Pancreas (tissue), 10 donors: ENCODE data around the gene PLPP3. TPM values are rescaled to one million over a fixed set of nuclear protein-coding genes. Genes with fewer than 3 reads are reported as not detected.

ENCODE experiments used
- ATAC-seq, 4 donors: fragments of 200-7000 bp; cut with Tn5 transposase; one replicate each; pipeline versions ENCODE4 v1.8.0 to v1.9.1; 2020; ENCODE audit warnings: mild to moderate bottlenecking in 4 of 4, moderate library complexity in 4 of 4
- DNase-seq, 6 donors: peaks; one replicate each; pipeline ENCODE4 v3.0.0-alpha.2; 2020
- FAIRE-seq: peaks from 2 replicates; lab custom pipeline; 2012; peaks lifted over from hg19 to GRCh38; lab: Jason Lieb, UNC
- H3K27ac ChIP-seq, 4 donors: fragments of 200-600 bp; sonication (generic); 1 replicate in 3 of 4; 2 replicates in 1 of 4; pipeline versions ENCODE4 v1.5.0 to v1.8.0; 2020
- H3K27me3 ChIP-seq, 4 donors: fragments of 200-600 bp; one replicate each; pipeline ENCODE4 v1.8.0; 2021
- H3K36me3 ChIP-seq, 3 donors: fragments of 200-600 bp; sonication (generic) in 1 of 3; one replicate each; pipeline versions ENCODE4 v1.5.0 to v1.8.0; 2020 to 2021
- H3K4me1 ChIP-seq, 3 donors: fragments of 200-600 bp; one replicate each; pipeline ENCODE4 v1.8.0; 2021
- H3K4me3 ChIP-seq, 4 donors: fragments of 200-600 bp; sonication (generic) in 2 of 4; one replicate each; pipeline versions ENCODE4 v1.5.0 to v1.8.0; 2020 to 2021
- H3K9me3 ChIP-seq, 4 donors: fragments of 200-600 bp; one replicate each; pipeline ENCODE4 v1.8.0; 2021
- CTCF ChIP-seq, 4 donors: fragments of 200-600 bp; sonication (generic) in 3 of 4; IDR thresholded peaks; one replicate each; pipeline versions ENCODE4 v1.5.0 to v1.8.0; 2021; ENCODE audit warnings: antibody characterized with exemption in 4 of 4
- WGBS, 2 donors: extraction: QIAGEN DNeasy Blood & Tissue Kit; methylation state at CpG; one replicate each; pipeline ENCODE4 v1.1.7; 2013; 5-methylcytosine and 5-hydroxymethylcytosine counted together
- intact Hi-C, 3 donors: fragments of 100-400 bp; cut with DNase I; formaldehyde crosslinking; loops; one replicate each; pipeline versions ENCODE4 v1.11.1 to v1.14.2; 2022
- polyA plus RNA-seq, 2 donors: library from polyadenylated mRNA; stranded (reverse); fragments of 200-250 nt; gene quantifications; one replicate each; pipeline ENCODE4 v1.2.3, GENCODE V29; 2013
- total RNA-seq, 6 donors: library from RNA; stranded (reverse); fragmentation: NEBNext Ultra II Directional in 4 of 6; extraction: Animal tissue kit (Norgen Biotek cat#: 25700) in 4 of 6; gene quantifications; one replicate each; pipeline versions ENCODE4 v1.2.1 to v1.2.4, GENCODE V29; 2021 to 2023
- donor health status: healthy with polysubstance abuse.
- donor health status: DM: no; HTN: no; CAD: no; lungs with moderate emphysema.
- donor health status: DM: no; HTN: no; CAD: no.
- donor health status: control.
- donor health status: control.
- donor health status: Bipolar disorder and iron deficiency.
- donor health status: DM: yes; HTN: yes; CAD: no.
- donor health status: DM: no; HTN: no; CAD: no.
- donor health status: DM: no; HTN: no; CAD: no.
- donor health status: DM: yes; HTN: yes; CAD: no.

Gene PLPP3
- total and polyA plus RNA-seq, 8 donors = 5.5 to 29.6 (median 18.7) TPM

- Histone ChIP-seq H3K27ac (no peak overlapping the region), H3K4me1 (peaks cover 3 to 10% (median 5%) of the 10 kb centered on the region in 3 donors)
- 48 to 56% methylated on average over 1 of the region's 1 CpG for WGBS, 2 donors
These were observed 77.9 kb downstream of the PLPP3 start for GRCh38 chr1:56501426-56501825.

GRCh38 chr1:56496821-56497772, 82.3 kb downstream of the PLPP3 start:
- Histone ChIP-seq H3K36me3 (peaks cover 0 to 13% (median 4%) of the 10 kb centered on the region in 3 donors), H3K4me1 (peaks cover 0 to under 1% (median 0%) of the 10 kb centered on the region in 3 donors), H3K4me3 (no peak overlapping the region), H3K9me3 (no peaks in the 10 kb centered on the region), H3K27ac (no peak overlapping the region), H3K27me3 (no peaks in the 10 kb centered on the region)
- TF ChIP-seq CTCF (IDR thresholded peaks at IDR 0.05) = no peak
- DNase-seq (no peak), FAIRE-seq (no peak), ATAC-seq (no peak)
- 56 to 62% methylated on average over 12 of the region's 12 CpGs for WGBS, 2 donors
- intact Hi-C loops = no loop called here

More at GRCh38 chr1:56501426-56501825, 77.9 kb downstream of the PLPP3 start:
- no peaks in the 10 kb centered on the region for H3K9me3 ChIP-seq
- no peak for ATAC-seq
- H3K4me3 ChIP-seq = no peak overlapping the region
- peaks cover 0 to 7% (median 0%) of the 10 kb centered on the region in 3 donors for H3K36me3 ChIP-seq
- intact Hi-C loops = loop anchor here in 1 of 3 donors (10.0 kb wide), 1 partner anchor 63 kb away; no protein-coding TSS in a partner anchor
- DNase-seq = no peak
- no peaks in the 10 kb centered on the region for H3K27me3 ChIP-seq
- no peak for FAIRE-seq
- TF ChIP-seq CTCF (IDR thresholded peaks at IDR 0.05) = no peak

GRCh38 chr1:56496158-56496557, 83.2 kb downstream of the PLPP3 start:
- peaks cover 2 to 10% (median 9%) of the 10 kb centered on the region in 3 donors for H3K4me1 ChIP-seq
- FAIRE-seq = no peak
- no peak overlapping the region for H3K4me3 ChIP-seq
- no peak for ATAC-seq
- DNase-seq = no peak
- no peaks in the 10 kb centered on the region for H3K27me3 ChIP-seq
- WGBS, 2 donors = 36 to 39% methylated on average over 2 of the region's 2 CpGs
- no peaks in the 10 kb centered on the region for H3K9me3 ChIP-seq
- H3K27ac ChIP-seq = no peak overlapping the region
- TF ChIP-seq CTCF (IDR thresholded peaks at IDR 0.05) = no peak
- intact Hi-C loops = no loop called here
- H3K36me3 ChIP-seq = peaks cover 0 to 13% (median 4%) of the 10 kb centered on the region in 3 donors

GRCh38 chr1:56495538-56495937, 83.8 kb downstream of the PLPP3 start:
- H3K27ac ChIP-seq = no peak overlapping the region
- H3K27me3 ChIP-seq = no peaks in the 10 kb centered on the region
- no peak overlapping the region for H3K4me3 ChIP-seq
- H3K4me1 ChIP-seq = peaks cover 3 to 13% (median 13%) of the 10 kb centered on the region in 3 donors
- peaks cover 0 to 13% (median 4%) of the 10 kb centered on the region in 3 donors for H3K36me3 ChIP-seq
- ATAC-seq (no peak), FAIRE-seq (no peak), DNase-seq (no peak)
- no peak for TF ChIP-seq CTCF (IDR thresholded peaks at IDR 0.05)
- no peaks in the 10 kb centered on the region for H3K9me3 ChIP-seq
- 84 to 85% methylated on average over 10 of the region's 10 CpGs for WGBS, 2 donors
- intact Hi-C loops = no loop called here
